Central memory CD4-positive, alpha-beta T cell (primary cell): ENCODE results near the gene NPY.
A peak's percentile ranks its signal among the peaks of the same experiment; 100 is the strongest.
"Not testable (repeated sequence)": the region's sequence is repeated elsewhere in the genome, so short reads cannot be mapped to it uniquely, and the experiment has no call there.

Experiments used
- DNase-seq: peaks from one replicate; pipeline ENCODE4 v3.0.0; 2022
- total RNA-seq, 3 experiments: gene quantifications; one replicate each; lab custom pipeline; 2026; lab: John Stamatoyannopoulos, UW

NPY gene
- total RNA-seq, result 0 reads per million in 3 experiments

GRCh38 chr7:24283897-24284698 lies at the start of gene NPY:
TSS of gene NPY (plus strand) at chr7:24284190. CDS start at chr7:24285241, 1,051 bp downstream.
- DNase-seq, result no peak

GRCh38 chr7:24239260-24239659 lies 44.7 kb upstream of the NPY start:
- no peak for DNase-seq

GRCh38 chr7:24241206-24241605 lies 42.8 kb upstream of the NPY start:
- DNase-seq, result no peak

GRCh38 chr7:24244554-24244953 lies 39.4 kb upstream of the NPY start:
- no peak for DNase-seq

- DNase-seq, result no peak
Observed at GRCh38 chr7:24245362-24245761, 38.6 kb upstream of the NPY start.

- no peak for DNase-seq
Observed at GRCh38 chr7:24249266-24249665, 34.7 kb upstream of the NPY start.

- no peak for DNase-seq
Observed at GRCh38 chr7:24251568-24251967, 32.4 kb upstream of the NPY start.

GRCh38 chr7:24255139-24255538 lies 28.9 kb upstream of the NPY start:
- peak; percentile 12 for DNase-seq

GRCh38 chr7:24258324-24258723 lies 25.7 kb upstream of the NPY start:
- not testable (repeated sequence) for DNase-seq

- no peak for DNase-seq
Observed at GRCh38 chr7:24271938-24272337, 12.1 kb upstream of the NPY start.

- no peak for DNase-seq
Observed at GRCh38 chr7:24279512-24279911, 4.5 kb upstream of the NPY start.

GRCh38 chr7:24283554-24283896 lies 465 bp upstream of the NPY start:
- no peak for DNase-seq

GRCh38 chr7:24284699-24285506 lies 913 bp downstream of the NPY start:
- no peak for DNase-seq

GRCh38 chr7:24290004-24290641 lies 6.1 kb downstream of the NPY start:
- DNase-seq, result peak; percentile 19

- no peak for DNase-seq
Observed at GRCh38 chr7:24291271-24291670, 7.3 kb downstream of the NPY start.

GRCh38 chr7:24297362-24297761 lies 13.4 kb downstream of the NPY start:
- DNase-seq, result no peak

- no peak for DNase-seq
Observed at GRCh38 chr7:24298696-24299095, 14.7 kb downstream of the NPY start.

GRCh38 chr7:24299192-24299591 lies 15.2 kb downstream of the NPY start:
- DNase-seq, result no peak

- DNase-seq, result no peak
Observed at GRCh38 chr7:24301703-24302102, 17.7 kb downstream of the NPY start.

- DNase-seq, result no peak
Observed at GRCh38 chr7:24304494-24305095, 20.6 kb downstream of the NPY start.

GRCh38 chr7:24307326-24307725 lies 23.3 kb downstream of the NPY start:
- DNase-seq, result no peak

GRCh38 chr7:24312588-24312987 lies 28.6 kb downstream of the NPY start:
- DNase-seq, result no peak

- no peak for DNase-seq
Observed at GRCh38 chr7:24313777-24314176, 29.8 kb downstream of the NPY start.
